ENCODE measurements around the gene MAP3K2.

MAP3K2 gene

DNA sequence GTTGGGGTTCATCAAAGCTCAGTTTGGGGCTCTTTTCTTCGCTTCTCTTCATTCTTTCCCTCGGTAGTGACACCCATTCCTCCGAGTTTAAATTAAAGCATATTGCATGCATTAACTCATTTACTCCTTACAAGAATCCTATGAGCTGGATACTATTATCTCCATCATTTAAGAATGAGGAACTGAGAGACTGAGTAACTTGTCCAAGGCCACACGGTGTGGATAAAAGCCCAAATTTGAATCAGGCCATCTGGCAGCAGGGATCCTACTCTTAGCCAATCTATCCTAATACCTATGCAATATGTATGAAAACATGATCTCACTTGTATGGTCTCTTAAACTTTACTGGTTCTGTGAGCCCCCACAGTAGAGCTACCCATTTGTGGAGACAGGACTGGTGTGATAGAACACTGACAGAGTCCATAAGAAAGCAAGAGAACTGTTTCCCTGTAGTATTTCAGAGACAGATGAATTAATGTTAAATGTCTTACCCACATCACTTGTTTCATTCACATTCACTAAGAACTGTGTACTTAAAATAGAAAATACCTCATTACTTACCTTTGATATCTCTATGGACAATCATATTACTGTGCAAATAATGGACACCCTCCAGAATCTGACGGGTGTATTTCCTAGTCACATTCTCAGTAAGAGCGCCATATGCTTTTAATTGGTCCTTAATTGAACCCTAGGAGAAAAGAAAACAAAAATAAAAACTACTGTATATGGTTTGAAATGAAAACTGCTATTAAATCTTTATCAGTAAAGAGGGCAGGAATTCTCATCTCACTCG lies 73.4 kb downstream of the MAP3K2 start:
- Histone ChIP-seq H3K4me1 (ENCODE audit: control insufficient read depth in 2 of 2, insufficient read depth in 1 of 2, low read depth in 1 of 2, low read length in 2 of 2) (peaks cover 0 to 2% of the 10 kb centered on the region in 2 donors), H3K36me3 (replicated peaks in 1 of 2; ENCODE audit: control insufficient read depth in 2 of 2, insufficient read depth in 2 of 2, low read length in 2 of 2) (peaks cover 12 to 96% of the 10 kb centered on the region in 2 donors)

DNA sequence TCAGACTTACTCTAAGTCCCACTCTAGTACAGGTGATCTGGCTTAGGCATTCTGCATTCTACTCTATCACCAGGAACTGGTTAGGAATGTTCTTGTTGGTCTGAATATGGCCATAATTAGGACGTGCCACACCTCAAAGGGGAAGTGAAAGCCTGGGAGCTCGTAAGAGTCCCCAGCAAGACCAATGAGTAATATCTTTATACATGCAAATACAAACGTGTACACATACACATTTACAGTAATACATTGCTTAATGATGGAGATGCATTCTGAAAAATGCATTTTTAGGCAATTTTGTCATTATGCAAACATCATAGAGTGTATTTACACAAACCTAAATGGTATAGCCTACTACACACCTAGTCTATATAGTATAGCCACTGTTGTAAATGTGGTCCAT lies 74.4 kb downstream of the MAP3K2 start:
- no peak overlapping the region for H2AFZ ChIP-seq (ENCODE audit: low read length)
- H3K4me3 ChIP-seq (ENCODE audit: low read length in 2 of 2) = no peak overlapping the region
- H3K27ac ChIP-seq (replicated peaks; ENCODE audit: low read length) = no peak overlapping the region
- no peak overlapping the region for H2BK12ac ChIP-seq (ENCODE audit: low read length)
- H3K9me3 ChIP-seq (replicated peaks in 1 of 2; ENCODE audit: control insufficient read depth in 2 of 2, insufficient read depth in 1 of 2, low read depth in 1 of 2, low read length in 2 of 2) = no peaks in the 10 kb centered on the region
- H3K14ac ChIP-seq (ENCODE audit: low read length) = no peak overlapping the region
- no peak overlapping the region for H3K4me2 ChIP-seq (ENCODE audit: insufficient read depth, low read length, poor library complexity, severe bottlenecking)
- WGBS, 2 donors (ENCODE audit: extremely low coverage in 2 of 2, insufficient read length in 2 of 2, insufficient replicate concordance in 1 of 2) = no CpG with 5 or more reads among the region's 3 CpGs
- no peak overlapping the region for H3K23ac ChIP-seq (ENCODE audit: low read depth, low read length, poor library complexity)
- H3K79me1 ChIP-seq (ENCODE audit: low read depth, low read length) = no peaks in the 10 kb centered on the region
- H2BK120ac ChIP-seq (ENCODE audit: low read depth, low read length) = no peak overlapping the region
- no peak overlapping the region for H4K8ac ChIP-seq (ENCODE audit: low read depth, low read length)
- DNase-seq (ENCODE audit: low spot score) = no peak
- H3K9ac ChIP-seq (ENCODE audit: low read depth, low read length, poor library complexity) = no peak overlapping the region
- no peak overlapping the region for H2BK5ac ChIP-seq (ENCODE audit: low read length)
- H3K36me3 ChIP-seq (replicated peaks in 1 of 2; ENCODE audit: control insufficient read depth in 2 of 2, insufficient read depth in 2 of 2, low read length in 2 of 2) = peaks cover 12 to 94% of the 10 kb centered on the region in 2 donors
- H3K27me3 ChIP-seq (ENCODE audit: control insufficient read depth in 3 of 3, insufficient read depth in 3 of 3, low read depth in 1 of 3, low read length in 3 of 3) = no peaks in the 10 kb centered on the region
- H3K4me1 ChIP-seq (ENCODE audit: control insufficient read depth in 2 of 2, insufficient read depth in 1 of 2, low read depth in 1 of 2, low read length in 2 of 2) = peaks cover 0 to 2% of the 10 kb centered on the region in 2 donors
- no peak overlapping the region for H2AK5ac ChIP-seq (ENCODE audit: low read depth, low read length)
- H4K91ac ChIP-seq (ENCODE audit: low read depth, low read length, poor library complexity) = no peak overlapping the region
- no peak overlapping the region for H3K4ac ChIP-seq (ENCODE audit: low read length)
- H3K18ac ChIP-seq (ENCODE audit: low read length) = no peak overlapping the region
- H2BK15ac ChIP-seq (ENCODE audit: low read length) = no peak overlapping the region

More for the DNA sequence above, 73.4 kb downstream of the MAP3K2 start:
- Histone ChIP-seq H3K79me1 (ENCODE audit: low read depth, low read length) (no peaks in the 10 kb centered on the region), H3K14ac (ENCODE audit: low read length) (no peak overlapping the region), H4K91ac (ENCODE audit: low read depth, low read length, poor library complexity) (no peak overlapping the region), H2BK5ac (ENCODE audit: low read length) (no peak overlapping the region), H3K4me2 (ENCODE audit: insufficient read depth, low read length, poor library complexity, severe bottlenecking) (no peak overlapping the region), H3K23ac (ENCODE audit: low read depth, low read length, poor library complexity) (no peak overlapping the region), H3K4me3 (ENCODE audit: low read length in 2 of 2) (no peak overlapping the region), H3K18ac (ENCODE audit: low read length) (no peak overlapping the region), H3K4ac (ENCODE audit: low read length) (no peak overlapping the region), H2BK120ac (ENCODE audit: low read depth, low read length) (no peak overlapping the region), H2AFZ (ENCODE audit: low read length) (no peak overlapping the region), H2BK12ac (ENCODE audit: low read length) (no peak overlapping the region), H3K27ac (replicated peaks; ENCODE audit: low read length) (no peak overlapping the region), H2BK15ac (ENCODE audit: low read length) (no peak overlapping the region), H3K9ac (ENCODE audit: low read depth, low read length, poor library complexity) (no peak overlapping the region), H4K8ac (ENCODE audit: low read depth, low read length) (no peak overlapping the region), H3K27me3 (ENCODE audit: control insufficient read depth in 3 of 3, insufficient read depth in 3 of 3, low read depth in 1 of 3, low read length in 3 of 3) (no peaks in the 10 kb centered on the region), H3K9me3 (replicated peaks in 1 of 2; ENCODE audit: control insufficient read depth in 2 of 2, insufficient read depth in 1 of 2, low read depth in 1 of 2, low read length in 2 of 2) (no peaks in the 10 kb centered on the region), H2AK5ac (ENCODE audit: low read depth, low read length) (no peak overlapping the region)
- no peak for DNase-seq (ENCODE audit: low spot score)
- no CpG with 5 or more reads among the region's 7 CpGs for WGBS, 2 donors (ENCODE audit: extremely low coverage in 2 of 2, insufficient read length in 2 of 2, insufficient replicate concordance in 1 of 2)

DNA sequence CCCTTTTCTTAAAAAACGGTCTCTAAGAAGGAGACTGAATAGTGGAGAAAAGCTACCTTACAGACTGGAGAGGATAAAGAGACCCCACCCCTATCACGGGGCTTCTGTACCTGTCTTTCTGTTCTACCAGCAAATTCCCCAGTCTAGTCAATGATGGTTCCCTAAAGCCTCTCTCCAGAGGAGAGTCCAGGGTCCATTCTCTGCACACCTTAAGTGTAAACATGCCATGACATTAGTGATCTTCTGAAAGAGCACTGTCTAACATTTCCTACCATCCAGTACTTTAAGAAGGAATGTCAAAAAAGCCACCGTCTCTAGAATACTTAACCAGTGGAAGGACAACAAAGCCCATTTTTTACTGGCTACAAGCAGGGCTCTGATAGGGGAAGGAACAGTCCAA lies 76.8 kb downstream of the MAP3K2 start:
- no peak overlapping the region for H2BK12ac ChIP-seq (ENCODE audit: low read length)
- peaks cover 12 to 94% of the 10 kb centered on the region in 2 donors for H3K36me3 ChIP-seq (replicated peaks in 1 of 2; ENCODE audit: control insufficient read depth in 2 of 2, insufficient read depth in 2 of 2, low read length in 2 of 2)
- H4K8ac ChIP-seq (ENCODE audit: low read depth, low read length) = no peak overlapping the region
- H2BK120ac ChIP-seq (ENCODE audit: low read depth, low read length) = no peak overlapping the region
- no peaks in the 10 kb centered on the region for H3K9me3 ChIP-seq (replicated peaks in 1 of 2; ENCODE audit: control insufficient read depth in 2 of 2, insufficient read depth in 1 of 2, low read depth in 1 of 2, low read length in 2 of 2)
- no peak overlapping the region for H2AK5ac ChIP-seq (ENCODE audit: low read depth, low read length)
- H3K4me1 ChIP-seq (ENCODE audit: control insufficient read depth in 2 of 2, insufficient read depth in 1 of 2, low read depth in 1 of 2, low read length in 2 of 2) = peaks cover 0 to 2% of the 10 kb centered on the region in 2 donors
- H3K9ac ChIP-seq (ENCODE audit: low read depth, low read length, poor library complexity) = no peak overlapping the region
- DNase-seq (ENCODE audit: low spot score) = no peak
- H3K79me1 ChIP-seq (ENCODE audit: low read depth, low read length) = no peaks in the 10 kb centered on the region
- no peak overlapping the region for H3K4me3 ChIP-seq (ENCODE audit: low read length in 2 of 2)
- no peak overlapping the region for H3K14ac ChIP-seq (ENCODE audit: low read length)
- H3K23ac ChIP-seq (ENCODE audit: low read depth, low read length, poor library complexity) = no peak overlapping the region
- H3K27ac ChIP-seq (replicated peaks; ENCODE audit: low read length) = no peak overlapping the region
- no peak overlapping the region for H2AFZ ChIP-seq (ENCODE audit: low read length)
- H2BK15ac ChIP-seq (ENCODE audit: low read length) = no peak overlapping the region
- H3K27me3 ChIP-seq (ENCODE audit: control insufficient read depth in 3 of 3, insufficient read depth in 3 of 3, low read depth in 1 of 3, low read length in 3 of 3) = no peaks in the 10 kb centered on the region
- WGBS, 2 donors (ENCODE audit: extremely low coverage in 2 of 2, insufficient read length in 2 of 2, insufficient replicate concordance in 1 of 2) = 100% methylated on average over 1 of the region's 3 CpGs; no CpG with 5 or more reads in 1 of the 2 donors
- H3K4me2 ChIP-seq (ENCODE audit: insufficient read depth, low read length, poor library complexity, severe bottlenecking) = no peak overlapping the region
- no peak overlapping the region for H3K18ac ChIP-seq (ENCODE audit: low read length)
- H3K4ac ChIP-seq (ENCODE audit: low read length) = no peak overlapping the region
- no peak overlapping the region for H4K91ac ChIP-seq (ENCODE audit: low read depth, low read length, poor library complexity)
- H2BK5ac ChIP-seq (ENCODE audit: low read length) = no peak overlapping the region

DNA sequence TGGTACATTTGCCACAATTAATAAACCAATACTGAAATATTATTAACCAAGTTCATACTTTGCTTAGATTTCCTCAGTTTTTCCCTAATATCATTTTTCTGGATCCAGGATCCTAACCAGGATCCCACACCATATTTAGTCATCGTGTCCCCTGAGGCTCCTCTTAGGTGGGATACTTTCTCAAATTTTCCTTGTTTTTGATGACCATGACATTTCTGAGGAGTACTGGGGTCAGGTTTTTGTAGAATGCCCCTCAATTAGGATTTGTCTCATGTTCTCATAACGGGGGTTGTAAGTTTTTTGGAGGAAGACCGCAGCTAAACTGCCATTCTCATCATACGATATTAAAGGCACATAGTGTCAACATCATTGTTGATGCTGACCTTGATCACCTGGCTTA lies 78.3 kb downstream of the MAP3K2 start:
- H3K36me3 ChIP-seq (replicated peaks in 1 of 2; ENCODE audit: control insufficient read depth in 2 of 2, insufficient read depth in 2 of 2, low read length in 2 of 2) = peaks cover 10 to 89% of the 10 kb centered on the region in 2 donors
- no peak overlapping the region for H3K4me2 ChIP-seq (ENCODE audit: insufficient read depth, low read length, poor library complexity, severe bottlenecking)
- H4K8ac ChIP-seq (ENCODE audit: low read depth, low read length) = no peak overlapping the region
- H3K4ac ChIP-seq (ENCODE audit: low read length) = no peak overlapping the region
- H3K79me1 ChIP-seq (ENCODE audit: low read depth, low read length) = no peaks in the 10 kb centered on the region
- no peak for DNase-seq (ENCODE audit: low spot score)
- no peak overlapping the region for H4K91ac ChIP-seq (ENCODE audit: low read depth, low read length, poor library complexity)
- no peak overlapping the region for H3K18ac ChIP-seq (ENCODE audit: low read length)
- H3K9me3 ChIP-seq (replicated peaks in 1 of 2; ENCODE audit: control insufficient read depth in 2 of 2, insufficient read depth in 1 of 2, low read depth in 1 of 2, low read length in 2 of 2) = no peaks in the 10 kb centered on the region
- peaks cover 0 to 2% of the 10 kb centered on the region in 2 donors for H3K4me1 ChIP-seq (ENCODE audit: control insufficient read depth in 2 of 2, insufficient read depth in 1 of 2, low read depth in 1 of 2, low read length in 2 of 2)
- no peak overlapping the region for H2AK5ac ChIP-seq (ENCODE audit: low read depth, low read length)
- no peak overlapping the region for H3K4me3 ChIP-seq (ENCODE audit: low read length in 2 of 2)
- H3K27ac ChIP-seq (replicated peaks; ENCODE audit: low read length) = no peak overlapping the region
- no peak overlapping the region for H3K9ac ChIP-seq (ENCODE audit: low read depth, low read length, poor library complexity)
- no peak overlapping the region for H2BK120ac ChIP-seq (ENCODE audit: low read depth, low read length)
- no peak overlapping the region for H2BK15ac ChIP-seq (ENCODE audit: low read length)
- no peak overlapping the region for H3K14ac ChIP-seq (ENCODE audit: low read length)
- H2BK12ac ChIP-seq (ENCODE audit: low read length) = no peak overlapping the region
- no peak overlapping the region for H2AFZ ChIP-seq (ENCODE audit: low read length)
- no CpG with 5 or more reads among the region's 4 CpGs for WGBS, 2 donors (ENCODE audit: extremely low coverage in 2 of 2, insufficient read length in 2 of 2, insufficient replicate concordance in 1 of 2)
- H2BK5ac ChIP-seq (ENCODE audit: low read length) = no peak overlapping the region
- H3K23ac ChIP-seq (ENCODE audit: low read depth, low read length, poor library complexity) = no peak overlapping the region
- H3K27me3 ChIP-seq (ENCODE audit: control insufficient read depth in 3 of 3, insufficient read depth in 3 of 3, low read depth in 1 of 3, low read length in 3 of 3) = no peaks in the 10 kb centered on the region
